ENCODE data around the gene REM2. TPM values are rescaled to one million over a fixed set of nuclear protein-coding genes. Genes with fewer than 3 reads are reported as not detected.

REM2 gene
- total RNA-seq, 1 donor from 2014 or later, result under 0.01 TPM

DNA sequence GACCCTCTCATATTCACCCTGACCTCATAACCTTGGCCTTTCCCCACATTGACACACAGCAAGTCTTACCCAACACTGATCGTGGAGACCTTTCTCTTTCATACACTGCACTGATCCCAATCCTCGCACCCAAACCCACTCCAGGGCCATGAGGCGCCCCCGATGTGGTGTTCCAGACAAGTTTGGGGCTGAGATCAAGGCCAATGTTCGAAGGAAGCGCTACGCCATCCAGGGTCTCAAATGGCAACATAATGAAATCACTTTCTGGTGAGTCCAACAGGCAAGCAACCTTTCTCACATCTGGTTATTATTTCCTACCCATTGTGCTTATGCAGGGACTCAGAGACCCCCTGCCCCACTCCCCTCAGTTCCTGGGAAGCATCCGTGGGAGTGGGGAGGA lies 41.3 kb upstream of the REM2 start:
- Histone ChIP-seq H3K36me3 (ENCODE audit: control insufficient read depth in 3 of 3, insufficient read depth in 3 of 3, low read length in 3 of 3) (peaks cover 14 to 37% (median 24%) of the 10 kb centered on the region in 3 donors), H3K27ac (ENCODE audit: low read depth, low read length) (no peak overlapping the region), H3K27me3 (ENCODE audit: control insufficient read depth in 3 of 3, insufficient read depth in 3 of 3, low read length in 3 of 3) (peaks cover 0 to 16% (median 5%) of the 10 kb centered on the region in 3 donors), H3K9me3 (ENCODE audit: control insufficient read depth in 3 of 3, low read length in 3 of 3) (no peaks in the 10 kb centered on the region), H3K4me3 (ENCODE audit: low read length in 3 of 3) (no peak overlapping the region), H3K4me1 (ENCODE audit: control insufficient read depth in 3 of 3, insufficient read depth in 3 of 3, low read length in 3 of 3) (peaks cover 20 to 25% (median 23%) of the 10 kb centered on the region in 3 donors), H3K9ac (ENCODE audit: low read depth in 1 of 3, low read length in 3 of 3) (no peak overlapping the region)

DNA sequence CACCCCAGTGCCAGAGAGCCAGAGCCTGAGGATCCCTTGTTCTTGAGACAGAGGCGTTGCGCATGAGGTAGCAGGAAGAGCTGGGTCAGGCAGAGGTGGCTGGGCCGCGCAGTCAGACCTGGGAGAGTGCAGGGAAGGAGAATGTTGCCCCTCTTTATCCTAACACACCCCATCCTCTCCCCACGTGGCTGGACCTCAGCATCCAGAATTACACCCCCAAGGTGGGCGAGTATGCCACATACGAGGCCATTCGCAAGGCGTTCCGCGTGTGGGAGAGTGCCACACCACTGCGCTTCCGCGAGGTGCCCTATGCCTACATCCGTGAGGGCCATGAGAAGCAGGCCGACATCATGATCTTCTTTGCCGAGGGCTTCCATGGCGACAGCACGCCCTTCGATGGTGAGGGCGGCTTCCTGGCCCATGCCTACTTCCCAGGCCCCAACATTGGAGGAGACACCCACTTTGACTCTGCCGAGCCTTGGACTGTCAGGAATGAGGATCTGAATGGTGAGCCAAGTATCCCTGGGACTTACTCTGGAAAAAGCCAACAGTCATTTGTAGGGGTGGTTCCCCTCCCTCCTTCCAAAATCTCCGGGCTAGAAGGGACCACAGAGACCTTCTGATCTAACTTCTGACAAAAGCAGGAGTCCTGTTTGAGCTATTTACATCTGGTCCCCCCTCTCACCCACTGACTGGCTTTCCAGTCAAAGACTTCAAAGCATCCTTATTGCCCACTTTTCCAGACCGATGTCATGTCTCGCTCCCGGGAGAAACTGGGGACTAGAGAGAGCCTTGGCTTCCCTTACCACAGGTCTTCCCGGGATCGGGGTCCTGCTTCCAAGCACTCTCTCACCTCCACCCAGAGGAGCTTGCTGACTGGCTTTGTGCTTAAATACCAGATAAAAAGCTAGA lies 40.6 kb upstream of the REM2 start:
- H3K9ac ChIP-seq (ENCODE audit: low read depth in 1 of 3, low read length in 3 of 3), result no peak overlapping the region
- H3K27ac ChIP-seq (ENCODE audit: low read depth, low read length), result no peak overlapping the region
- H3K4me1 ChIP-seq (ENCODE audit: control insufficient read depth in 3 of 3, insufficient read depth in 3 of 3, low read length in 3 of 3), result peaks cover 24 to 26% (median 24%) of the 10 kb centered on the region in 3 donors
- no peak overlapping the region for H3K4me3 ChIP-seq (ENCODE audit: low read length in 3 of 3)
- H3K9me3 ChIP-seq (ENCODE audit: control insufficient read depth in 3 of 3, low read length in 3 of 3), result no peaks in the 10 kb centered on the region
- H3K27me3 ChIP-seq (ENCODE audit: control insufficient read depth in 3 of 3, insufficient read depth in 3 of 3, low read length in 3 of 3), result peaks cover 0 to 9% (median 5%) of the 10 kb centered on the region in 3 donors
- peaks cover 14 to 37% (median 24%) of the 10 kb centered on the region in 3 donors for H3K36me3 ChIP-seq (ENCODE audit: control insufficient read depth in 3 of 3, insufficient read depth in 3 of 3, low read length in 3 of 3)

DNA sequence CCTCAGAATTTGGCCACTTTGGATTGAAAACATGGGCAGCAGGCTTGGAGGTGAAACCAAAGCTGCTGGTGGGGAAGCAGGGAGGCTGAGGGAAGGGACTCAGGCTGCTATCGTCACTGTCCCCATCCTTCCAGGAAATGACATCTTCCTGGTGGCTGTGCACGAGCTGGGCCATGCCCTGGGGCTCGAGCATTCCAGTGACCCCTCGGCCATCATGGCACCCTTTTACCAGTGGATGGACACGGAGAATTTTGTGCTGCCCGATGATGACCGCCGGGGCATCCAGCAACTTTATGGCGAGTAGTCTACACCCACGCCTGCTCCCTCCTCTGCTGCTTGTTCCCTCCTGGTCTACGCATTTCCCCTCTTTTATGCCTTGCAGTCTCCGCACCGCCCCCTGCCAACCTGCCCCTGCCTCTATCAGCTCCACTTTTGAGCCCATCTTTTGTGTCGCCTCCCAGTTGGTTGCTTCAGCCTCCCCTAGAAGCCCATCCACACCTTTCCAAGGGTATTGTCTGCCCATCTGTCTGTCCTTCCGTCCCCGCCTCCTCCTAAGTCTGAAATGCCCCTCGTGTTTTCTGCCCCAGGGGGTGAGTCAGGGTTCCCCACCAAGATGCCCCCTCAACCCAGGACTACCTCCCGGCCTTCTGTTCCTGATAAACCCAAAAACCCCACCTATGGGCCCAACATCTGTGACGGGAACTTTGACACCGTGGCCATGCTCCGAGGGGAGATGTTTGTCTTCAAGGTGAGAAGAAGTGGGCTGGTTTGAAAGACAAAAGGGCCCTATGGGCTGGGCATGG lies 39.7 kb upstream of the REM2 start:
- Histone ChIP-seq H3K27ac (ENCODE audit: low read depth, low read length) (no peak overlapping the region), H3K36me3 (ENCODE audit: control insufficient read depth in 3 of 3, insufficient read depth in 3 of 3, low read length in 3 of 3) (peaks cover 14 to 37% (median 24%) of the 10 kb centered on the region in 3 donors), H3K9me3 (ENCODE audit: control insufficient read depth in 3 of 3, low read length in 3 of 3) (no peaks in the 10 kb centered on the region), H3K9ac (ENCODE audit: low read depth in 1 of 3, low read length in 3 of 3) (no peak overlapping the region), H3K27me3 (ENCODE audit: control insufficient read depth in 3 of 3, insufficient read depth in 3 of 3, low read length in 3 of 3) (peaks cover 0 to 5% (median 0%) of the 10 kb centered on the region in 3 donors), H3K4me3 (ENCODE audit: low read length in 3 of 3) (no peak overlapping the region), H3K4me1 (ENCODE audit: control insufficient read depth in 3 of 3, insufficient read depth in 3 of 3, low read length in 3 of 3) (peaks cover 29 to 34% (median 32%) of the 10 kb centered on the region in 3 donors)

DNA sequence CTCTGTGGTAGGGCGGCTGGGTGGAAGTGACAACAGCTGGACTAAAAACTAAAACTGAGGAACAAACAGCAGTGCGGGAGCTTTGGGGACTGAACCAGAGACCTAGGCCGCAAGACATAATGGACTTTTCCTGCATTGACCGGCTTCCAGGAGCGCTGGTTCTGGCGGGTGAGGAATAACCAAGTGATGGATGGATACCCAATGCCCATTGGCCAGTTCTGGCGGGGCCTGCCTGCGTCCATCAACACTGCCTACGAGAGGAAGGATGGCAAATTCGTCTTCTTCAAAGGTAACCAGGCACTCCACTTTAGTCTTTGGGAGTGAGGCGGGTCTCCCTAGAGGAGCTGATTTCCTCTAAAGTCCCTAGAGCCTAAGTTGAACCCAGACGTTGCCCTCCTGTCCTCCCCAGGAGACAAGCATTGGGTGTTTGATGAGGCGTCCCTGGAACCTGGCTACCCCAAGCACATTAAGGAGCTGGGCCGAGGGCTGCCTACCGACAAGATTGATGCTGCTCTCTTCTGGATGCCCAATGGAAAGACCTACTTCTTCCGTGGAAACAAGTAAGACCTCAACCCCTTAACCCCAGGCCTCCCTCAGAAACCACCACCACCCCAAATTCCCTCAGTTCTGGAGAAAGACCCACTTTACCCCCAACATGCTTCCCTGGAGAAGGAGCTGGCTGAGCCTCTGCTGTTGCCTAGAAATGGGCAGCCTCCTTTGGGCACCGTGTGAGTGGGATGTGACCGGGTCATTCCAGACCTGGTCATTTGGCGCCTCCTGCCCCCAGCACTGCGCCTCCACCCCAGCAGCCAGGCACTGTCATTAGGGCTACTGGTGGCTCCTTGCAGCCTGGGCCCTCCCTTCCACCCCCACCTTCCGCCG lies 38.6 kb upstream of the REM2 start:
- H3K9me3 ChIP-seq (ENCODE audit: control insufficient read depth in 3 of 3, low read length in 3 of 3), result no peaks in the 10 kb centered on the region
- H3K4me3 ChIP-seq (ENCODE audit: low read length in 3 of 3), result no peak overlapping the region
- H3K4me1 ChIP-seq (ENCODE audit: control insufficient read depth in 3 of 3, insufficient read depth in 3 of 3, low read length in 3 of 3), result peaks cover 32 to 36% (median 35%) of the 10 kb centered on the region in 3 donors
- no peak overlapping the region for H3K9ac ChIP-seq (ENCODE audit: low read depth in 1 of 3, low read length in 3 of 3)
- no peak overlapping the region for H3K27ac ChIP-seq (ENCODE audit: low read depth, low read length)
- H3K36me3 ChIP-seq (ENCODE audit: control insufficient read depth in 3 of 3, insufficient read depth in 3 of 3, low read length in 3 of 3), result peaks cover 14 to 37% (median 22%) of the 10 kb centered on the region in 3 donors
- H3K27me3 ChIP-seq (ENCODE audit: control insufficient read depth in 3 of 3, insufficient read depth in 3 of 3, low read length in 3 of 3), result no peaks in the 10 kb centered on the region

- Histone ChIP-seq H3K4me3 (ENCODE audit: low read length in 3 of 3) (no peak overlapping the region), H3K36me3 (ENCODE audit: control insufficient read depth in 3 of 3, insufficient read depth in 3 of 3, low read length in 3 of 3) (peaks cover 14 to 37% (median 20%) of the 10 kb centered on the region in 3 donors), H3K4me1 (ENCODE audit: control insufficient read depth in 3 of 3, insufficient read depth in 3 of 3, low read length in 3 of 3) (peaks cover 36 to 40% (median 38%) of the 10 kb centered on the region in 3 donors), H3K9me3 (ENCODE audit: control insufficient read depth in 3 of 3, low read length in 3 of 3) (no peaks in the 10 kb centered on the region), H3K27ac (ENCODE audit: low read depth, low read length) (no peak overlapping the region), H3K27me3 (ENCODE audit: control insufficient read depth in 3 of 3, insufficient read depth in 3 of 3, low read length in 3 of 3) (no peaks in the 10 kb centered on the region), H3K9ac (ENCODE audit: low read depth in 1 of 3, low read length in 3 of 3) (no peak overlapping the region)
Measured at GRCh38 chr14:22845103-22845394, 38.0 kb upstream of the REM2 start.

GRCh38 chr14:22845821-22846625 lies 37.0 kb upstream of the REM2 start:
- peaks cover 14 to 37% (median 20%) of the 10 kb centered on the region in 3 donors for H3K36me3 ChIP-seq (ENCODE audit: control insufficient read depth in 3 of 3, insufficient read depth in 3 of 3, low read length in 3 of 3)
- peak overlapping the region; percentile 25 for H3K27ac ChIP-seq (ENCODE audit: low read depth, low read length)
- H3K4me3 ChIP-seq (ENCODE audit: low read length in 3 of 3), result no peak overlapping the region
- peaks cover 45 to 50% (median 46%) of the 10 kb centered on the region in 3 donors for H3K4me1 ChIP-seq (ENCODE audit: control insufficient read depth in 3 of 3, insufficient read depth in 3 of 3, low read length in 3 of 3)
- no peaks in the 10 kb centered on the region for H3K27me3 ChIP-seq (ENCODE audit: control insufficient read depth in 3 of 3, insufficient read depth in 3 of 3, low read length in 3 of 3)
- no peaks in the 10 kb centered on the region for H3K9me3 ChIP-seq (ENCODE audit: control insufficient read depth in 3 of 3, low read length in 3 of 3)
- H3K9ac ChIP-seq (ENCODE audit: low read depth in 1 of 3, low read length in 3 of 3), result peak overlapping the region in 1 of 3 donors; percentile 45

DNA sequence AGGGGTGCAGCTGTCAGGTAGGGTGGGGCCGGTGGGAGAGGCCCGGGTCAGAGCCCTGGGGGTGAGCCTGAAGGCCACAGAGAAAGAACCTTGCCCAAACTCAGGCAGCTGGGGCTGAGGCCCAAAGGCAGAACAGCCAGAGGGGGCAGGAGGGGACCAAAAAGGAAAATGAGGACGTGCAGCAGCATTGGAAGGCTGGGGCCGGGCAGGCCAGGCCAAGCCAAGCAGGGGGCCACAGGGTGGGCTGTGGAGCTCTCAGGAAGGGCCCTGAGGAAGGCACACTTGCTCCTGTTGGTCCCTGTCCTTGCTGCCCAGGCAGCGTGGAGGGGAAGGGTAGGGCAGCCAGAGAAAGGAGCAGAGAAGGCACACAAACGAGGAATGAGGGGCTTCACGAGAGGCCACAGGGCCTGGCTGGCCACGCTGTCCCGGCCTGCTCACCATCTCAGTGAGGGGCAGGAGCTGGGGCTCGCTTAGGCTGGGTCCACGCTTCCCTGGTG lies 36.2 kb upstream of the REM2 start:
- Histone ChIP-seq H3K27me3 (ENCODE audit: control insufficient read depth in 3 of 3, insufficient read depth in 3 of 3, low read length in 3 of 3) (no peaks in the 10 kb centered on the region), H3K9ac (ENCODE audit: low read depth in 1 of 3, low read length in 3 of 3) (peak overlapping the region in 1 of 3 donors; percentile 45), H3K4me1 (ENCODE audit: control insufficient read depth in 3 of 3, insufficient read depth in 3 of 3, low read length in 3 of 3) (peaks cover 48 to 58% (median 54%) of the 10 kb centered on the region in 3 donors), H3K9me3 (ENCODE audit: control insufficient read depth in 3 of 3, low read length in 3 of 3) (no peaks in the 10 kb centered on the region), H3K36me3 (ENCODE audit: control insufficient read depth in 3 of 3, insufficient read depth in 3 of 3, low read length in 3 of 3) (peaks cover 13 to 29% (median 16%) of the 10 kb centered on the region in 3 donors), H3K27ac (ENCODE audit: low read depth, low read length) (peak overlapping the region; percentile 25), H3K4me3 (ENCODE audit: low read length in 3 of 3) (no peak overlapping the region)

GRCh38 chr14:22847661-22848341 lies 35.2 kb upstream of the REM2 start:
- Histone ChIP-seq H3K27me3 (ENCODE audit: control insufficient read depth in 3 of 3, insufficient read depth in 3 of 3, low read length in 3 of 3) (no peaks in the 10 kb centered on the region), H3K4me3 (ENCODE audit: low read length in 3 of 3) (peak overlapping the region in 1 of 3 donors; percentile 10), H3K4me1 (ENCODE audit: control insufficient read depth in 3 of 3, insufficient read depth in 3 of 3, low read length in 3 of 3) (peaks cover 50 to 61% (median 56%) of the 10 kb centered on the region in 3 donors), H3K9ac (ENCODE audit: low read depth in 1 of 3, low read length in 3 of 3) (peak overlapping the region in 2 of 3 donors; percentile 45 to 71), H3K27ac (ENCODE audit: low read depth, low read length) (peak overlapping the region; percentile 91), H3K36me3 (ENCODE audit: control insufficient read depth in 3 of 3, insufficient read depth in 3 of 3, low read length in 3 of 3) (peaks cover 5 to 20% (median 9%) of the 10 kb centered on the region in 3 donors), H3K9me3 (ENCODE audit: control insufficient read depth in 3 of 3, low read length in 3 of 3) (no peaks in the 10 kb centered on the region)

All from skeletal muscle tissue (tissue), 4 donors.